ENCODE results near the gene PMPCB.

- TF ChIP-seq CTCF (IDR thresholded peaks at IDR 0.05; ENCODE audit: borderline replicate concordance, extremely low read depth, low read length, poor library complexity, severe bottlenecking) (no peak), EZH2 (IDR thresholded peaks at IDR 0.05; ENCODE audit: borderline replicate concordance, low read depth, low read length, severe bottlenecking) (no peak)
Measured at GRCh38 chr7:103338864-103339263, 41.6 kb downstream of the PMPCB start.

All from DND-41 (cell line).